Stomach (tissue), 4 donors: ENCODE data around the gene NOXRED1.

Experiments used
- CTCF ChIP-seq, 7 experiments: fragments of 450-650 bp in 4 of 7; fragments of 200-600 bp in 3 of 7; sonication (generic) in 3 of 7; IDR thresholded peaks; one replicate each; pipeline ENCODE4 v1.5.1; 2016 to 2019; ENCODE audit warnings: antibody characterized with exemption in 7 of 7, control low read depth in 2 of 7, mild to moderate bottlenecking in 1 of 7
- POLR2A ChIP-seq, 4 donors: fragments of 450-650 bp; IDR thresholded peaks; one replicate each; pipeline ENCODE4 v1.6.1; 2016; ENCODE audit warnings: antibody characterized with exemption in 4 of 4, control low read depth in 2 of 4, mild to moderate bottlenecking in 1 of 4, moderate library complexity in 1 of 4

GRCh38 chr14:77378701-77379100 lies 44.6 kb downstream of the NOXRED1 start:
- no peak for TF ChIP-seq CTCF (IDR thresholded peaks at IDR 0.05)
- TF ChIP-seq POLR2A (IDR thresholded peaks at IDR 0.05): no peak
